GM21825 (cell line): Measurements from ENCODE around the gene NDFIP2.
"Not testable (repeated sequence)": the region's sequence is repeated elsewhere in the genome, so short reads cannot be mapped to it uniquely, and the experiment has no call there.

ENCODE experiments used
- ATAC-seq: cut with Tn5 transposase; IDR thresholded peaks from one replicate; pipeline ENCODE4 v1.9.1; 2021; ENCODE audit warnings: mild to moderate bottlenecking, moderate library complexity; ENCODE audit not compliant: unreplicated experiment

NDFIP2 gene

DNA sequence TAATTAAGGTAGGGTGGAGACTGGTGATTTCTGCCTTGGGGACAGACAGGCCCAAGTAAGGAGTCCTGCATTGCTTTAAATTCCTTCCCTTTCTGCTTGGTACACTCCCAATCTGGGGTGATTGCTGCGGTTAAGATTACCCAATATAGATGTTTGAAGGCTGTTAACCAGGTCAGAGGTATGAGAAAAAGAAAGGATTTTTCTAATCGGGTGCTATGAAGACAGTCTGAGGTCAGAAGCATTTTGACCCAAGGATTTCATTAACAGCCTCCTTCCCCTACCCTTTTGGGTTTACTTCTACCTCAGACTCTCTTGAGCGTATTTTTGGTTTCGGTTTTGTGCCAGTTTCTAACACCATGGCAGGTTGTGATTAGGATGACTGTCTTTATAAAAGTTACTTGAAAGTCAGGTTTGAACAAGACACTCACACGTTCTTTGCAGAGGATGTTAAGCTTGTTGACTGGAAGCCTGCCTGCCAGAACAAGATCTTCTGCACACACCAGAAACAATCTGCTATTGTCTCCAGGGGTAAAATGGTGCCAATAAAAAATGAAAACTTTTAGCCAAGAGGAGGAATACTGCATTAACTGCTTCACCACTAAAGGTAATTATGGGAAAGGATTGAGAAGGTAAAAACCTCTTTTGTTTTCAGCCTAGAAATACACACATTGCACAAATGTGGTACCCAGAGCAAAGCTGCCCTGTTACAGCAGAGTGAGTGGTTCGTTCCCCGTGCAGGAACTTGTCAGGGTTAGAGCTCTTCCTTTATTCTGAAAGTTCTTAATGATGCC, 108.8 kb downstream of the NDFIP2 start:
- ATAC-seq: no peak

DNA sequence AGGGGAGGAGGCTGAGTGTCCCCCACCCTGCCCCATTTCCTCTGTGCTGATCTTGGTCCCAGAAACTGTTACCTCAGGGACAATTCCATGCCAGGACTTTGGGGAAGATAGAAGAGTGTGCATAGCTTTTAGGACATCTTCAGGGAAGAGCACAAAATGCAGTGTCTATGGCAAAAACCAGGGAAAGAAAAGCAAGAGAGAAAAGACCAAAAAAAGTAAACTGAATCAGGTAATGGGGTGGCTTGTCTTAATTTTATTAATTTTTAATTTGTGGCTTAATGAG, 109.4 kb downstream of the NDFIP2 start:
- no peak for ATAC-seq

DNA sequence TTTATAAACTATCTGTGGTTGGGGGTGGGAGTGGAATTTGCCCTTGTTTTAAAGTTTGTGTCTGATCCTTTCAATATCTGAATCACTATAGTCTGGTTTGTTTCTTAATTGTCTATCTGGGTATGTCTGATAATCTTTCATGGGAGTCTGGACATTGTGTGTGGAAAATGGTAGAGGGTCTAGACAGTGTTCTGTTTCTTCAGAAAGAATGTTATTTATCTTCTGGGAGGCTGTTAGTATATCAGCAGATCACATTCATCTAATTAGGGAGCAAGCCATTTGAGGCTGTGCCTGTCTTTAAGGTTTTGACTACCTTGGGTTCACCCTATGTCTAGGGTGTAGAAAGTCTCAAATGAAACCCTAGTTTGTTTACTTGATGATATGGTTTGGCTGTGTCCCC, 110.5 kb downstream of the NDFIP2 start:
- ATAC-seq: no peak

DNA sequence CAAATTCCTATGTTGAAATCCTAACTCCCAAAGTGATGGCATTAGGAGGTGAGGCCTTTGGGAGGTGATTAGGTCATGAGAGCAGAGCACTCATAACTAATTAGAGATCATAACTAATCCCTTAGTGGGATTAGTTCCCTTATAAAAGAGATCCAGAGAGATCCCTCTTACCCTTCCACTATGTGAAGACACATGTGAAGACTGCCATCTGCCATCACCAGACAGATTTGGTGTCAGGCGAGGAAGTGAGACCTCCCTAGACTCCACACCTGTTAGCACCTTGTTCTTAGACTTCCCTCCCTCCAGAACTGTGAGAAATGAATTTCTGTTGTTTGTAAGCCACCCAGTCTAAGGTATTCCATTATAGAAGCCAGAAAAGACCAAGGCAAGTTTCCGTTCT, 112.2 kb downstream of the NDFIP2 start:
- ATAC-seq: no peak

DNA sequence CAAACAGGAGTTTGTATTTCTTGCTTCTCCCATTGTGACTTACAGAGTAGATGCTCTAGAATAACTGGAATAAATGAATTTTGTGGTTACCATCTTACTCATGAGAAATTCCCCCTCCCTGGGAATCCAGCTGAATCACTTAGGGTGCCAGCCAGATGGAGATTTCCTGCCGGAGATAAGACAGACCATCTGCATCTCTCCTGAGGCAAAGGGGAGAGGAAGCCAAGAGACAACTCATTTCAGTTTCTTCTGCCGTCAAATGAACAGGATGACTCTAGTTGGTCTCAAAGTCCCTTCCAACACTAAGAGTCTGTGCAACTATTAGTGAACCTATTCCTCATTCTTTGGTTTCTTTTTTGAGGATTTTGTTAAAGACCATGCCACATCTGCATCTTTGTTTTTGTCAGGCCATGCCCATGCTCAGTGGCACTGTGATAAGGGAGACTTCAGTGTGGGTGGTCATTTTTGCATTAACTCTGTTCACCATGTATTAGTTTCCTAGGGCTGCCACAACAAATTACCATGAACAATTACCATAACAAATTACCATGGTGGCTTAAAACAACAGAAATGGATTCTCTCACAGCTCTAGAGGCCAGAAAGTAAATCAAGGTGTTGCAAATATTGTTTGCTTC, 112.8 kb downstream of the NDFIP2 start:
- no peak for ATAC-seq

DNA sequence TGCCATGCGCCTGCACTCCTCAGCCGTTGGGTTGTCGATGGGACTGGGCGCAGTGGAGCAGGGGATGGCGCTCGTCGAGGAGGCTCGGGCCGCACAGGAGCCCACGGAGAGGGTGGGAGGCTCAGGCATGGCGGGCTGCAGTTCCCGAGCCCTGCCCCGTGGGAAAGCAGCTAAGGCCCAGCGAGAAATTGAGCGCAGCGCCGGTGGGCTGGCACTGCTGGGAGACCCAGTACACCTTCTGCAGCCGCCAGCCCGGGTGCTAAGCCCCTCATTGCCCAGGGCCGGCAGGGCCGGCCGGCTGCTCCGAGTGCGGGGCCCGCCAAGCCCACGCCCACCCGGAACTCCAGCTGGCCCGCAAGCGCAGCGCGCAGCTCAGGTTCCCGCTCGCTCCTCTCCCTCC, 119.2 kb downstream of the NDFIP2 start:
- ATAC-seq: not testable (repeated sequence)

DNA sequence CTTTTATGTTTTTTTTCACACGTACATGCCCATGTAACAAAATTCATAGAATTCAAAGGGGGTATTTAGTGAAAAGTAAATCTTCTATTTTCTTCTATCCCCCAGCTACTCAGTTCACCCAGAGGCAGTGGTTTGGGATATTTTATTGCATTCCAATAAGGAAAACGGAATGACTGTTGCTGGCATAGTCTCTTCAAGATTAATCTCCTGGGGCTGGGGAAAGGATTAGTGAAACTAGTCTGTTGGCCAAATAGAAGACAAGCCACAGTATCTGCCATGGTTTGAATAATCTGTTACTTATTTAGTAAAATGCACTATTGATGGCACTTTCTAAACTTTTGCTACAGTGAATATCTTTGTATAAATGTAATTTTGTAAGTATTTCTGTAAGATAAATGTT, 122.0 kb downstream of the NDFIP2 start:
- ATAC-seq: no peak

DNA sequence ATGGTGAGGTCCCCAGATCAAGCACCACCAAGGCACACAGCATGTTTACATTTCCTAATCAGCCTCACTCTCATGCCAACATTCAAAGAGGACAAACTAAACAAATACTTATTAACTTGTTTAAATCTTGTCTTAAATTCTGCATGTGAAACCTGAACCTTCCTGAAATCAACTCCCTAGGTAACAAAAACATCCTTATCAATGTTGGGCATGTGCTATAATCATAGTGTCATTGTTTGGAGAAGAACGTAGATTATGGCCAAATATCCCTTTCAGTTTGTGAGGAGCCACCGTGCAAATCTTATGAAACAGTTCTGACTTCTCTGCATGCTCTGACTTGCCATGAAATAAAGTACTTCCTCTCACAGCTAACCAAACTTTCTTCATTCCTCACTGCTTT, 123.8 kb downstream of the NDFIP2 start:
- ATAC-seq: no peak
